ENCODE measurements around the gene ASB18. TPM values are rescaled to one million over a fixed set of nuclear protein-coding genes. Genes with fewer than 3 reads are reported as not detected.

The ASB18 gene
- total and polyA plus RNA-seq, 2 of the 8 experiments (the other 6 are each of a cell fraction or from before 2014, with no cell fraction given) = not detected

DNA sequence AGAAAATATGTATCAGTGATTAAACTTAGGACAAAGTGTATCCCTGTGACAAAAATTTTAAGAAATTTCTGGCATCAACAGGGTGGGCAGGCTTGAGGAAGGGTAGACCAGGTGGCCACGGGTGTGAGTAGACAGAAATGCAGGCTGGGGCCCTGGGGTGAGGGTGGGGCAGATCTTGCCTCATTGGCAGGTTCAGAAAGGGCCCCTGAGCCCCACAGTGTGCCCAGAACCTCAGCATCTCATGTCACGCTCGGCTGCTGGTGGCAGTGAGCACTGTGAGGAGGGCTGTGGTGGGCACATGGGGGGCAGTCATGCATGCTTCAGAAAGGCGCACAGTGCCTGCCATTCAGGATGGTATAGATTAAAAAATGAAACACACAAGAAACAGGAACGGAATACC is 7.6 kb upstream of the ASB18 start (continued):
- TF ChIP-seq CHD7 (IDR thresholded peaks at IDR 0.05; ENCODE audit: insufficient replicate concordance, low read length) = no peak
- TF ChIP-seq RFX5 (IDR thresholded peaks at IDR 0.05; ENCODE audit: borderline replicate concordance, low read depth, low read length) = no peak
- no peak for TF ChIP-seq SP1 (IDR thresholded peaks at IDR 0.05; ENCODE audit: low read depth, low read length)
- TF ChIP-seq EP300 (IDR thresholded peaks at IDR 0.05; ENCODE audit: borderline replicate concordance in 1 of 2, low read depth in 2 of 2, low read length in 2 of 2) = no peak
- no peak for TF ChIP-seq SIN3A (conservative IDR thresholded peaks at IDR 0.05 in 1 of 2, IDR thresholded peaks at IDR 0.05 in 1 of 2; ENCODE audit: low read depth in 1 of 2, low read length in 2 of 2)
- no peak for TF ChIP-seq SP2 (IDR thresholded peaks at IDR 0.05; ENCODE audit: low read length)
- TF ChIP-seq GABPA (IDR thresholded peaks at IDR 0.05; ENCODE audit: borderline replicate concordance, insufficient read depth, low read length) = no peak
- no peak for TF ChIP-seq POU5F1 (IDR thresholded peaks at IDR 0.05; ENCODE audit: low read depth, low read length)
- no peak for TF ChIP-seq RXRA (IDR thresholded peaks at IDR 0.05; ENCODE audit: insufficient read depth, low read depth, low read length)
- no peak for TF ChIP-seq BRCA1 (IDR thresholded peaks at IDR 0.05; ENCODE audit: low read depth, low read length)
- no peak for TF ChIP-seq NRF1 (IDR thresholded peaks at IDR 0.05; ENCODE audit: low read depth, low read length)
- TF ChIP-seq YY1 (IDR thresholded peaks at IDR 0.05; ENCODE audit: low read depth, low read length) = no peak

Data from H1 (cell line).